8988T (cell line): ENCODE measurements around the gene OSMR.
A peak's percentile ranks its signal among the peaks of the same experiment; 100 is the strongest.
"Not testable (repeated sequence)": the region's sequence is repeated elsewhere in the genome, so short reads cannot be mapped to it uniquely, and the experiment has no call there.

Experiments used
- DNase-seq: peaks from one replicate; pipeline ENCODE4 v3.0.0; 2011

OSMR gene

GRCh38 chr5:38831909-38832308 lies 13.9 kb upstream of the OSMR start:
- no peak for DNase-seq

GRCh38 chr5:38832810-38833209 lies 13.0 kb upstream of the OSMR start:
- DNase-seq, result no peak

- DNase-seq, result no peak
Observed at GRCh38 chr5:38835887-38836286, 9.9 kb upstream of the OSMR start.

- no peak for DNase-seq
Observed at GRCh38 chr5:38837416-38837815, 8.4 kb upstream of the OSMR start.

GRCh38 chr5:38837932-38838331 lies 7.9 kb upstream of the OSMR start:
- no peak for DNase-seq

GRCh38 chr5:38843665-38844064 lies 2.1 kb upstream of the OSMR start:
- no peak for DNase-seq

GRCh38 chr5:38846379-38847011 lies 683 bp downstream of the OSMR start:
- DNase-seq, result no peak

- DNase-seq, result no peak
Observed at GRCh38 chr5:38847559-38848347, 1.9 kb downstream of the OSMR start.

GRCh38 chr5:38848637-38849036 lies 2.8 kb downstream of the OSMR start:
- DNase-seq, result no peak

- not testable (repeated sequence) for DNase-seq
Observed at GRCh38 chr5:38851640-38852039, 5.8 kb downstream of the OSMR start.

- peak; percentile 46 for DNase-seq
Observed at GRCh38 chr5:38853753-38854470, 8.1 kb downstream of the OSMR start.

GRCh38 chr5:38854907-38855306 lies 9.1 kb downstream of the OSMR start:
- DNase-seq, result no peak

GRCh38 chr5:38856660-38857059 lies 10.8 kb downstream of the OSMR start:
- no peak for DNase-seq

GRCh38 chr5:38858839-38859238 lies 13.0 kb downstream of the OSMR start:
- DNase-seq, result no peak

GRCh38 chr5:38861986-38862770 lies 16.4 kb downstream of the OSMR start:
- not testable (repeated sequence) for DNase-seq

GRCh38 chr5:38866362-38867031 lies 20.7 kb downstream of the OSMR start:
- DNase-seq, result no peak

- no peak for DNase-seq
Observed at GRCh38 chr5:38867032-38867398, 21.2 kb downstream of the OSMR start.

- no peak for DNase-seq
Observed at GRCh38 chr5:38867416-38867815, 21.6 kb downstream of the OSMR start.

- DNase-seq, result no peak
Observed at GRCh38 chr5:38870595-38870994, 24.8 kb downstream of the OSMR start.

GRCh38 chr5:38871058-38871605 lies 25.3 kb downstream of the OSMR start:
- no peak for DNase-seq

- no peak for DNase-seq
Observed at GRCh38 chr5:38871790-38872551, 26.2 kb downstream of the OSMR start.

GRCh38 chr5:38872826-38873225 lies 27.0 kb downstream of the OSMR start:
- no peak for DNase-seq
